GM10266 (cell line): ENCODE measurements around the gene COX6B1.

Experiments
- DNase-seq: peaks from one replicate; pipeline ENCODE4 v3.0.0; 2012; ENCODE audit errors: extremely low spot score
- CTCF ChIP-seq: IDR thresholded peaks from 2 replicates; pipeline ENCODE4 v1.5.1; 2012; ENCODE audit warnings: mild to moderate bottlenecking, low read depth; ENCODE audit not compliant: control insufficient read depth, insufficient read depth; ENCODE audit errors: missing control alignments

Gene COX6B1

GRCh38 chr19:35612559-35613321, 35.4 kb upstream of the COX6B1 start, which contains the start of gene HAUS5:
Gene HAUS5, plus strand, starts transcription at chr19:35612735. Its CDS starts 60 bp downstream, at chr19:35612795.
- TF ChIP-seq CTCF: no peak
- DNase-seq: peak; percentile 94

- TF ChIP-seq CTCF: no peak
- DNase-seq: no peak
These were observed 34.5 kb upstream of the COX6B1 start for GRCh38 chr19:35613574-35613973.

GRCh38 chr19:35615036-35615435, 33.1 kb upstream of the COX6B1 start:
- no peak for TF ChIP-seq CTCF
- no peak for DNase-seq

GRCh38 chr19:35618857-35619256, 29.3 kb upstream of the COX6B1 start:
- TF ChIP-seq CTCF: no peak
- DNase-seq: no peak

- no peak for TF ChIP-seq CTCF
- no peak for DNase-seq
These were observed 28.7 kb upstream of the COX6B1 start for GRCh38 chr19:35619290-35619923.

- TF ChIP-seq CTCF: no peak
- DNase-seq: no peak
These were observed 28.1 kb upstream of the COX6B1 start for GRCh38 chr19:35620001-35620400.

GRCh38 chr19:35621708-35622107, 26.4 kb upstream of the COX6B1 start:
- TF ChIP-seq CTCF: no peak
- no peak for DNase-seq
